ENCODE measurements around the gene SHC2.

DNA sequence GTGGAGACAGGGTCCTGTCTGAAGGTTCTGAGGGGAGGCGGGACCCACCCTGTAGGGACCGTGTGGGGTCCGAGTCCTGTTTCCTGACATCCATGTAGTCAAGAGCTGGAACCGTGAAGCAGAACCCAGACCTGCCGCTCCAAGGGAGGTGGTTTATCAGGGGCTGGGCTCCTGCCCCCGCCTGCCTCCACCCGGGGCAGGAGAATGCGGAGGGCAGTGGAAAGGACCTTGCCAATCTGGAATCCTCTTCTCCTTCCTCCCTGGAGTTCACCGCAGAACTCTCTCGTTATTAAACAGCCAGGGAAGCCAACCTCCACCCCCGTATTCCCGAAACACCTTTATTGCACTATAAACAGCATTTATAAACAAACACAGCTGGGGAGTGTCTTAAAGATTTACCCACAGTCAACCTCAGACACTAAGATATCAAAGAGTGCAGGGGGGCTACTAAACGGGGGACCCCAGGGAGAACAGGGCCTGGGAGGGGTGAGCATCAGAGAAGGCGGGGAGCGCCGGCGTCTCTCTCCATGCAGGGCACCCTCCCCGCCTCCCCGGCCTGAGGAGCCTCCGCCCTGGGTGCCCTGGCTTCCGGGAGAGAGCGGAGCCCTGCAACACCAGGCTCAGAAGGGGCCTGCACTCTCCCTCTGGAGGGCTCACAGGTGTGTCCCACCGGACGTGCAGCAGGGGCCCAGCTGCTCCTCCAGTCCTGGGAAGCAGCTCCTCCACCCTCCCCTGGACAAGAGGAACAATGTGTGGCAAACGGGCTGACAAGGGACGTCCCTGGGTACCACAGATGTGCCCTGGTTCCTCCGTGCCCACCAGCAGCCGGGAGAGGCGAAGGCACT, 55.5 kb downstream of the SHC2 start:
- TF ChIP-seq, protein P1, sequence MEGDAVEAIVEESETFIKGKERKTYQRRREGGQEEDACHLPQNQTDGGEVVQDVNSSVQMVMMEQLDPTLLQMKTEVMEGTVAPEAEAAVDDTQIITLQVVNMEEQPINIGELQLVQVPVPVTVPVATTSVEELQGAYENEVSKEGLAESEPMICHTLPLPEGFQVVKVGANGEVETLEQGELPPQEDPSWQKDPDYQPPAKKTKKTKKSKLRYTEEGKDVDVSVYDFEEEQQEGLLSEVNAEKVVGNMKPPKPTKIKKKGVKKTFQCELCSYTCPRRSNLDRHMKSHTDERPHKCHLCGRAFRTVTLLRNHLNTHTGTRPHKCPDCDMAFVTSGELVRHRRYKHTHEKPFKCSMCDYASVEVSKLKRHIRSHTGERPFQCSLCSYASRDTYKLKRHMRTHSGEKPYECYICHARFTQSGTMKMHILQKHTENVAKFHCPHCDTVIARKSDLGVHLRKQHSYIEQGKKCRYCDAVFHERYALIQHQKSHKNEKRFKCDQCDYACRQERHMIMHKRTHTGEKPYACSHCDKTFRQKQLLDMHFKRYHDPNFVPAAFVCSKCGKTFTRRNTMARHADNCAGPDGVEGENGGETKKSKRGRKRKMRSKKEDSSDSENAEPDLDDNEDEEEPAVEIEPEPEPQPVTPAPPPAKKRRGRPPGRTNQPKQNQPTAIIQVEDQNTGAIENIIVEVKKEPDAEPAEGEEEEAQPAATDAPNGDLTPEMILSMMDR (optimal IDR thresholded peaks at IDR 0.05 in 1 of 3, IDR thresholded peaks at IDR 0.05 in 1 of 3, conservative IDR thresholded peaks at IDR 0.05 in 1 of 3; ENCODE audit: extremely low read depth in 1 of 3, insufficient read depth in 2 of 3, low read length in 3 of 3): no peak
- no peak for TF ChIP-seq EZH2 (IDR thresholded peaks at IDR 0.05; ENCODE audit: low read length)
